Upper lobe of left lung (tissue), 4 donors: ENCODE results near the gene PDGFD.

Source experiments
- EP300 ChIP-seq, 4 donors: sonication (generic); formaldehyde crosslinking; IDR thresholded peaks; one replicate each; pipeline ENCODE4 v1.5.1; 2017; ENCODE audit warnings: antibody characterized with exemption in 4 of 4, control low read depth in 2 of 4
- POLR2A ChIP-seq, 4 donors: fragments of 450-650 bp; IDR thresholded peaks; one replicate each; pipeline ENCODE4 v1.5.1; 2016 to 2017; ENCODE audit warnings: antibody characterized with exemption in 4 of 4, mild to moderate bottlenecking in 2 of 4
- TF ChIP-seq, protein P1 (sequence below), 6 experiments: fragments of 450-650 bp in 4 of 6; fragments of 200-600 bp in 2 of 6; sonication (generic) in 2 of 6; IDR thresholded peaks; one replicate each; pipeline ENCODE4 v1.5.1; 2016 to 2019; ENCODE audit warnings: antibody characterized with exemption in 6 of 6

DNA sequence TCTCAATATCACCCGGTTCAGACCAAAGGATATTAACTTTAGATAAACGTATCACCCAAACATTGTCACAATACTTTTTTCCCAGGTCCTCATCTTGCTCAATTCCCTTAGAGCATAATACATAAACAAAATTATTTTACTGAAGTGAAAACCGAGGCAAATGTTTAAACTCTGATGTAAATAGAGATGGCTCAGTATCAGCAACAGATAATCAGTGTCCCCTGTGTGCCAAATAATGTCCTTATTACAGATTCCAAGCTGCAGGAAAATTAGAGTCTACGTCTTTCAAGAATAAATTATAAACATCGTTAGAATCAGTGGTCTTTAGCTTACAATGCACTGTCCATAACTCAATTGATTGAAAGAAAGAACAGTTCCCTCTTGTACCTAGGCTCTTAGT, 77.3 kb downstream of the PDGFD start:
- TF ChIP-seq, protein P1, sequence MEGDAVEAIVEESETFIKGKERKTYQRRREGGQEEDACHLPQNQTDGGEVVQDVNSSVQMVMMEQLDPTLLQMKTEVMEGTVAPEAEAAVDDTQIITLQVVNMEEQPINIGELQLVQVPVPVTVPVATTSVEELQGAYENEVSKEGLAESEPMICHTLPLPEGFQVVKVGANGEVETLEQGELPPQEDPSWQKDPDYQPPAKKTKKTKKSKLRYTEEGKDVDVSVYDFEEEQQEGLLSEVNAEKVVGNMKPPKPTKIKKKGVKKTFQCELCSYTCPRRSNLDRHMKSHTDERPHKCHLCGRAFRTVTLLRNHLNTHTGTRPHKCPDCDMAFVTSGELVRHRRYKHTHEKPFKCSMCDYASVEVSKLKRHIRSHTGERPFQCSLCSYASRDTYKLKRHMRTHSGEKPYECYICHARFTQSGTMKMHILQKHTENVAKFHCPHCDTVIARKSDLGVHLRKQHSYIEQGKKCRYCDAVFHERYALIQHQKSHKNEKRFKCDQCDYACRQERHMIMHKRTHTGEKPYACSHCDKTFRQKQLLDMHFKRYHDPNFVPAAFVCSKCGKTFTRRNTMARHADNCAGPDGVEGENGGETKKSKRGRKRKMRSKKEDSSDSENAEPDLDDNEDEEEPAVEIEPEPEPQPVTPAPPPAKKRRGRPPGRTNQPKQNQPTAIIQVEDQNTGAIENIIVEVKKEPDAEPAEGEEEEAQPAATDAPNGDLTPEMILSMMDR (IDR thresholded peaks at IDR 0.05): no peak
- TF ChIP-seq POLR2A (IDR thresholded peaks at IDR 0.05): no peak
- no peak for TF ChIP-seq EP300 (IDR thresholded peaks at IDR 0.05)
